NCI-H2227 (cell line): ENCODE results near the gene NELL2.

Experiments used
- DNase-seq: peaks from one replicate; lab custom pipeline; 2025; ENCODE audit not compliant: unreplicated experiment; lab: John Stamatoyannopoulos, UW

NELL2 gene

DNA sequence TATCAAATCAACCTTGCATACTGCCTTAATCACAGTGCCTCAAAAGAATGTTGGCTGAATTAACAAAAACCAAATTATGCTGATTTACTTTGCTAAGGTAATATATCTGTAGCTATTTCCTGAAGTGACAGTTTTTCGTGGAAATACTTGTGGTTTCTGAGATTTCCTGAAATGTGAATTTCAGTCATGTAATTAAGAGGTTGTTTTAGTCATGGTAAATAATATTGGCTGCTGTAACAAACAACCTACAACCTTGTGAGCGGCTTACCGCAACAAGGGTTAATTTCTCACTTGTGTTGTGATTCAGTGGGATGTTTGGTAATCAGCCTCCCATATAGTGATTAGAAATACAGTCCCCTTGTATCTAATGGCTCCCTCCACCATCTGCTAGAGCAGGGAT is 387.9 kb downstream of the NELL2 start:
- no peak for DNase-seq

DNA sequence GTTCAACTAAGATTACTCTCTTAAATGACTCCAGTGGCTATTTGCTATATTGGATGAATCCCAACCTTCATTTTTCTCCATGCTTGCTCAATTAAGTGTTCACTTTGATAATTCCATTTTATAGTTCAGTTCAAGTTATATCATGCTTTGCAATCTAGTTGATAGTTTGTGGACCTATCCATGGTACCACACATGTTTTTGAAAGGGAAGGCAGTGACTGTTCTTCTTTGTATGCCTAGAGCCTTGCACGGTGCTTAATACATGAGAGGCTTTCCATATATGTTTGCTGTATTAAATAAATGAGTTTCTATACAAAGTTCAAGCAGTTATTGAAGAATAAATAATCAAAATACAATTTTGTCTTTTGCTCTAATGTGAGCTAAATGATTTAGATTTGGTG is 391.3 kb downstream of the NELL2 start:
- DNase-seq = no peak

DNA sequence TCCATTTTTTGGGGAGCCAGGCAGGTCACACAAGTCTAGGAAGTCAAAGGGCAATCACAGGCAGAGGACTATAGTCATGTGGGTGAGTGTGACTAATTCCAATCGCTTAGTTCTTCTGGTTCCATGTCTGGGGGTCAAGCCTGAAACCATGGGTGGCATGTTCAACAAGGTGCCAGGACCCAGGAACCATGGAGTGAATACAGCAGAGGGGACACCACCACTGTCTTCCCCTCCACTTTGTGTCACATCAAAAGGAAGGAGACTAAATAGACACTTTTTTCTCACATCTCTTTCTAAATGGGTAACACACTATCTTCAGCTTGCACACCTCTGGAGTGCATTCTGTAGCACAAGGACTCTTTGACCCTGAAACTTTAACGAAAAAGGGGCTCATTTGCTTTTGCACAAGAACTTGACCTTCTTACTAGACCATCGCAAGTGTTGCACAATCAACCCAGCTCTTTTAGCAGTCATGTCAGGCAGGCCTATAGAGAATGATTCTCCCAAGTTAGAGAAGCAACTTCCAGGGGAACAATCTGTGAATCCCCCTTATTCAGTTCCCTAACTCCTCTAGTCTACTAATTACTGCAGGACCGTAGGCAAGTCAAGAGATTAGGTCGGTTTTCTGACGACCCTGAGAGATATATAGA is 398.7 kb downstream of the NELL2 start:
- no peak for DNase-seq

DNA sequence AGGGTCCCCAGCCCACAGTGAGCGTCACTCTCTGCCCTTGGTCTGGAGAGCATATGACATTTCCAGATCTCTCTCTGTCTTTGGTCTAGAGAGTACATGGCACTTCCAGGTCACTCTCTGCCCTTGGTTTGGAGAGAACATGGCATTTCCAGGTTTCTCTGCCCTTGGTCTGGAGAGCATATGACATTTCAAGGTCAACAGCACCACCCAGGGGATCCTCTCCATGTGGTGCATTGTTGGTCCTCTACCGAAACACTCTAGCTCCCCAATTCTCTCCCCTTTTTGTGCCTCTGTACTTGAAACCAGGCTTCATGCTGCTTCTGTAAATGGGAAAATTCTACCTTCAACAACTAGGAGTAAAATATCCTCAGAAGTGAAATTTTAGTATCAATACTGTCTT is 399.4 kb downstream of the NELL2 start:
- no peak for DNase-seq

DNA sequence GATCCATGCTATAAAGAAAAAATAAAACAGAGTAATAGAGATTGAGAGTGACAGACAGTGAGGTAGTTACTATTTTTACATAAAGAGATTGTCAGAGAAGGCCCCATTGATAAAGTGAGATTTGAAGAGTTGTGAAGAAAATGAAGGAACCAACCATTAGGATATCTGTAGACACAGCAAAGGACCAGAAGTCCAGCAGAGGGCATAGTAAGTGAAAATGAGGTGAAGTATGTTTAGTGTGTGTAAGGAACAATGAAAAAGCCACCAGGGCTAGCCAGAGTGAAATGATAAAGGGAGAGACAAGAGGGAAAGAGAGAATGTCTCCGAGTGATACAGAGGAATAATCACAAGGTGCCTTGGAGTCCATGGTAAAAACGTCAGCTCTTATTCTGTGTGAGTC is 411.0 kb downstream of the NELL2 start:
- DNase-seq = no peak

DNA sequence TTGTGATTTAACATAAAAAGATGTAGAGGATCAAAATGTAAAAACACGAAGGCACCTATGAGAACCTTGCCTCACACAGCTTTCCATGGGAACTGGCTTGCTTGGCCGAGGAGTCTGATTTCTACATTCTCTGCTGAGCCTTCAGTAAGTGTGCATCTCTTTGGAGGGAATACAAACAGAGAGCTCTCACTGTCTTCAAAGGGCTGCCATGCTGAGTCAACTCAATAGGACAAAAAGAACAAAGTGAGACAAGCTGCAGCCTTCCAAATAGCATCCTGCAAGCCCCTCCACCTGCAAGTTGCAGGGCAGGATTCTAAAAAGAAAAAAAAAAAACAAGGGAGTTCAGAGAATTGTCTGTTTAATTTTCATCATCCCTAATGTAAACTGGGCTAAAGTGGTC is 411.9 kb downstream of the NELL2 start:
- no peak for DNase-seq

DNA sequence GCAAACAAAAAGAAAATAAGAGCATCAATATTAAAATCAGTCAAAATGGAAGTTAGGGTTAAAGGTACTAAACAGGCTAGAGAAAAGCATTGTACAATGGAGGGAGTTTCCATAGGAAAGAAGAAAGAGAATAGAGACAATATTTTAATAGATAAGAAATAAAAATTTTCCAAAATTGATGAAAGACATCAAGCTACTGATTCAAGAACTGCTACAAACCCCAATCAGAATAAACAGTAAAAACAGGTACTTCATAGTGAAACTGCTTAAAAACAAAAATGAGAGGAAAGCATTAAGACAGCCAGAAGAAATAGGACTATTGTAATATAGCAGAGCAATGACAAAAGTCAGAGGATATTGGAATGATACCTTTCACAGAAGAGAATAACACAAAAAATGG is 413.4 kb downstream of the NELL2 start:
- no peak for DNase-seq

DNA sequence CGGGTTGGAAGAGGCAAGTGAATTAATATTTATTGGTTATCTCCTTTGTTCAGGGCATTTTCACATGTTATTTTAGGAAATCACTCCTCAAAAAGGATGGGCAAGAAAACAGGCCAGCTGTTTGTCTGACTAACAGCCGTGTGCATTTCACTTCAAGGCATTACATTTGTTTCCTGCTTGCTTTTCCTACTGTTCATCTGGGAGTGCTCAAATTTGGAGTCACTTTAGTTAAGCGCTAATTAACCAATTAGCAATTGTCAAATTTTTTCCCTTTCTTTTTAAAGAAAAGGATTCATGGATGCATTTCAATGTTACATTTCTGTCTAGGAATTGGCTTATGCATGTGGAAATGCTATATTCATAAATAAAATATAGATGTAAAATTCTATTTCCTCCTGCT is 415.9 kb downstream of the NELL2 start:
- DNase-seq = no peak

DNA sequence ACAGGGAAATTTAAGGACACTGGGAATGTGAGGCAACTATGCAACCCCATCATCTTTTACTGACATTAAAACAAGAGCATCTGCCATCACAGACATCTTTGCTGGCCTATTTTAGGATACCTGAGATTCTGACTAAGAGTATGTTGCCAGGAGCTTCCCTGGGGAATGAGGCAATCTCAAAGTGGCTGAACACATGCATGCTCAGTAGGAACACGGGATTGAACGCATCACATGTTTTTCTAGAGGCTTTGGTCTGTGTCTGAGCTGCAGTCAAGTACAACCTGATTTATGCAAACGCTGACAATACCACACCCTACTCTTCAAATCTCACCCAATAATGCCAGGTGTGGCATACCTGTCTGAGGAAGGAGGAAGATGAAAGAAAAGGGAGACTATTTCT is 416.5 kb downstream of the NELL2 start:
- DNase-seq = no peak
